Heart left ventricle (tissue), 16 donors: ENCODE results near the gene HPSE. TPM values are rescaled to one million over a fixed set of nuclear protein-coding genes. Genes with fewer than 3 reads are reported as not detected.

Experiments used
- ATAC-seq, 4 donors: fragments of 200-7000 bp; cut with Tn5 transposase; one replicate each; pipeline ENCODE4 v1.9.1; 2020 to 2022; ENCODE audit warnings: moderate library complexity in 4 of 4, mild to moderate bottlenecking in 3 of 4, moderate number of reproducible peaks in 1 of 4
- DNase-seq, 5 donors: peaks; one replicate each; pipeline ENCODE4 v3.0.0-alpha.2; 2020
- H3K27ac ChIP-seq, 12 donors: fragments of 200-600 bp; sonication (generic) in 4 of 12; one replicate each; pipeline versions ENCODE4 v1.5.0 to v1.8.0; 2016 to 2022; ENCODE audit warnings: mild to moderate bottlenecking in 2 of 12
- H3K27me3 ChIP-seq, 9 donors: fragments of 200-600 bp; sonication (generic) in 2 of 9; one replicate each; pipeline versions ENCODE4 v1.5.1 to v1.8.0; 2016 to 2022; ENCODE audit warnings: mild to moderate bottlenecking in 3 of 9
- H3K36me3 ChIP-seq, 9 donors: fragments of 200-600 bp; sonication (generic) in 2 of 9; one replicate each; pipeline versions ENCODE4 v1.5.0 to v1.8.0; 2018 to 2022; ENCODE audit warnings: mild to moderate bottlenecking in 2 of 9
- H3K4me1 ChIP-seq, 12 donors: fragments of 200-600 bp; sonication (generic) in 4 of 12; one replicate each; pipeline versions ENCODE4 v1.5.0 to v1.8.0; 2016 to 2022; ENCODE audit warnings: mild to moderate bottlenecking in 3 of 12
- H3K4me3 ChIP-seq, 12 donors: fragments of 200-600 bp; sonication (generic) in 4 of 12; one replicate each; pipeline versions ENCODE4 v1.5.0 to v1.8.0; 2017 to 2022; ENCODE audit warnings: mild to moderate bottlenecking in 9 of 12, moderate library complexity in 4 of 12
- H3K9me3 ChIP-seq, 12 donors: fragments of 200-600 bp; sonication (generic) in 4 of 12; one replicate each; pipeline versions ENCODE4 v1.5.0 to v1.8.0; 2016 to 2022; ENCODE audit warnings: mild to moderate bottlenecking in 1 of 12
- CTCF ChIP-seq, 12 donors: fragments of 200-600 bp; sonication (generic) in 4 of 12; IDR thresholded peaks; one replicate each; pipeline versions ENCODE4 v1.5.0 to v1.8.0; 2018 to 2022; ENCODE audit warnings: antibody characterized with exemption in 12 of 12, mild to moderate bottlenecking in 5 of 12
- POLR2A ChIP-seq, 2 donors: fragments of 450-650 bp; IDR thresholded peaks; one replicate each; pipeline ENCODE4 v1.6.1; 2017; ENCODE audit warnings: antibody characterized with exemption in 2 of 2, mild to moderate bottlenecking in 2 of 2, moderate library complexity in 2 of 2
- WGBS, 4 donors: extraction: QIAGEN DNeasy Blood & Tissue Kit in 2 of 4; methylation state at CpG; one replicate each; pipeline versions ENCODE4 v1.1.5 to v1.1.7; 2013 to 2018; 5-methylcytosine and 5-hydroxymethylcytosine counted together
- intact Hi-C, 10 donors: fragments of 100-400 bp; cut with DNase I; formaldehyde crosslinking; loops; one replicate each; pipeline versions ENCODE4 v1.11.1 to v1.14.2; 2022
- polyA plus RNA-seq, 2 donors: library from polyadenylated mRNA; stranded (reverse); fragments of 200-250 nt; gene quantifications; one replicate each; pipeline ENCODE4 v1.2.3, GENCODE V29; 2013
- total RNA-seq, 9 donors: library from RNA; depleted of rRNA in 2 of 9; stranded (reverse); fragments of >200 nt in 2 of 9; fragmentation: NEBNext Ultra II Directional in 3 of 9; extraction: Animal tissue kit (Norgen Biotek cat#: 25700) in 3 of 9; gene quantifications; one replicate each; pipeline versions ENCODE4 v1.1.0 to v1.2.4, GENCODE V29; 2016 to 2023
- donor health status: ischemic (EF 13 %, LVEDD 7.1; RV severe dilation, severe dysfunction).
- donor health status: healthy with polysubstance abuse.
- donor health status: DM: no; HTN: yes; CAD: no.
- donor health status: DM: no; HTN: no; CAD: no.
- donor health status: ischemic (EF 25% LVEDD 6.9; RV normal size, moderate dysfunction).
- donor health status: ischemic (EF 25% LVEDD 5.7; RV mildly dilated, moderate dysfunction).
- donor health status: healthy.
- donor health status: DM: yes; HTN: yes; CAD: no.
- donor health status: ischemic (EF 35%, LVEDD 5.7; RV mildly dilated, moderate dysfunction).
- donor health status: nonischemic (EF 11% LVEDD 7.7; RV severe dilation, severe dysfunction).
- donor health status: DM: yes; HTN: yes; CAD: no.
- donor health status: PGD.
- donor health status: ischemic (EF 29% LVEDD 5.4; RV normal size, mild dysfunction).
- donor health status: nonischemic (EF 23%, LVEDD 6.1; RV moderate dilation, normal function).

HPSE gene
- total and polyA plus RNA-seq, 11 donors = 0.15 to 6.2 (median 0.65) TPM

GRCh38 chr4:83320548-83320947 lies 14.1 kb downstream of the HPSE start:
- Histone ChIP-seq H3K4me3 (no peak overlapping the region), H3K27me3 (peaks cover 0 to 2% (median 0%) of the 10 kb centered on the region in 9 donors), H3K36me3 (no peaks in the 10 kb centered on the region), H3K4me1 (peaks cover 0 to 26% (median 0%) of the 10 kb centered on the region in 12 donors), H3K27ac (peak overlapping the region in 1 of 12 donors; percentile 91), H3K9me3 (no peaks in the 10 kb centered on the region)
- peak; percentile 50 to 80 (median 69) for DNase-seq
- TF ChIP-seq POLR2A (IDR thresholded peaks at IDR 0.05) (no peak), CTCF (IDR thresholded peaks at IDR 0.05) (no peak)
- WGBS, 4 donors = 42 to 44% (median 42%) methylated on average over 5 of the region's 5 CpGs
- intact Hi-C loops = no loop called here
- ATAC-seq = peak in 3 of 4 donors; percentile 58 to 85 (median 70)

- DNase-seq (no peak), ATAC-seq (no peak)
- intact Hi-C loops = no loop called here
- TF ChIP-seq POLR2A (IDR thresholded peaks at IDR 0.05) (no peak), CTCF (IDR thresholded peaks at IDR 0.05) (no peak)
- H3K4me3 ChIP-seq = no peak overlapping the region
- no peaks in the 10 kb centered on the region for H3K36me3 ChIP-seq
- H3K4me1 ChIP-seq = peaks cover 0 to 26% (median 0%) of the 10 kb centered on the region in 12 donors
- no peaks in the 10 kb centered on the region for H3K9me3 ChIP-seq
- 81 to 91% (median 87%) methylated on average over 3 of the region's 3 CpGs for WGBS, 4 donors
- no peaks in the 10 kb centered on the region for H3K27me3 ChIP-seq
- peak overlapping the region in 1 of 12 donors; percentile 91 for H3K27ac ChIP-seq
Measured at GRCh38 chr4:83318666-83319065, 16.0 kb downstream of the HPSE start.

GRCh38 chr4:83317671-83318070 lies 17.0 kb downstream of the HPSE start:
- intact Hi-C loops = no loop called here
- Histone ChIP-seq H3K9me3 (no peaks in the 10 kb centered on the region), H3K27me3 (no peaks in the 10 kb centered on the region), H3K4me3 (no peak overlapping the region), H3K4me1 (peaks cover 0 to 26% (median 0%) of the 10 kb centered on the region in 12 donors), H3K27ac (no peak overlapping the region), H3K36me3 (no peaks in the 10 kb centered on the region)
- DNase-seq = no peak
- WGBS, 4 donors = 68 to 71% (median 69%) methylated on average over 4 of the region's 4 CpGs
- no peak for ATAC-seq
- TF ChIP-seq CTCF (IDR thresholded peaks at IDR 0.05) = no peak
- no peak for TF ChIP-seq POLR2A (IDR thresholded peaks at IDR 0.05)

GRCh38 chr4:83316459-83317165 lies 18.0 kb downstream of the HPSE start:
- DNase-seq (no peak), ATAC-seq (peak in 1 of 4 donors; percentile 54)
- 80 to 83% (median 80%) methylated on average over 13 of the region's 13 CpGs for WGBS, 4 donors
- intact Hi-C loops = no loop called here
- H3K9me3 ChIP-seq = no peaks in the 10 kb centered on the region
- H3K27ac ChIP-seq = no peak overlapping the region
- TF ChIP-seq CTCF (IDR thresholded peaks at IDR 0.05) (no peak), POLR2A (IDR thresholded peaks at IDR 0.05) (no peak)
- peaks cover 0 to 18% (median 0%) of the 10 kb centered on the region in 12 donors for H3K4me1 ChIP-seq
- H3K4me3 ChIP-seq = no peak overlapping the region
- H3K36me3 ChIP-seq = no peaks in the 10 kb centered on the region
- no peaks in the 10 kb centered on the region for H3K27me3 ChIP-seq
